HepG2 (cell line): ENCODE data around the gene PKDREJ. TPM values are rescaled to one million over a fixed set of nuclear protein-coding genes. Genes with fewer than 3 reads are reported as not detected.

ENCODE experiments used
- ATAC-seq: fragments of 200-7000 bp; cut with Tn5 transposase; 3 replicates; pipeline ENCODE4 v1.9.1; 2020; ENCODE audit warnings: mild to moderate bottlenecking, moderate library complexity
- BruUV-seq: library from RNA; stranded (reverse); fragments of 400-500 nt; replicated peaks from 2 replicates; lab custom pipeline; 2021; lab: Mats Ljungman, UMichigan
- CTCF ChIA-PET: fragments of 300-600 bp; formaldehyde crosslinking; extraction: SDS; loops from one replicate; lab custom pipeline; 2021; ENCODE audit warnings: low total read pairs, inconsistent platforms, low intra/inter-chr PET ratio; lab: Yijun Ruan, JAX
- POLR2A ChIA-PET: fragments of 350-600 bp; sonication (Branson Sonifier 250); formaldehyde crosslinking; loops from one replicate; lab custom pipeline; 2020; ENCODE audit warnings: antibody characterized with exemption, inconsistent platforms; lab: Yijun Ruan, JAX
- DNase-seq: peaks from one replicate; pipeline ENCODE4 v3.0.0-alpha.2; 2015; ENCODE audit warnings: low spot score
- FAIRE-seq: peaks from 3 replicates; lab custom pipeline; 2011; peaks lifted over from hg19 to GRCh38; lab: Jason Lieb, UNC
- H2AFZ ChIP-seq: one replicate; pipeline ENCODE4 v1.6.1; 2011; ENCODE audit warnings: low read length, inconsistent platforms
- H3K27ac ChIP-seq: fragments of 300-600 bp; 3 replicates; pipeline ENCODE4 v1.8.0; 2011; ENCODE audit warnings: mixed run types, mild to moderate bottlenecking, mixed read lengths, low read length, inconsistent platforms; ENCODE audit not compliant: insufficient read depth; ENCODE audit errors: extremely low read length
- H3K27me3 ChIP-seq, 2 experiments: fragments of 200-600 bp in 1 of 2; 2 replicates in 1 of 2; 3 replicates in 1 of 2; pipeline versions ENCODE4 v1.6.0 to v1.8.0; 2011; ENCODE audit warnings: low read length in 2 of 2, mild to moderate bottlenecking in 2 of 2, moderate library complexity in 2 of 2, inconsistent platforms in 1 of 2; ENCODE audit not compliant: insufficient read depth in 2 of 2, control insufficient read depth in 1 of 2
- H3K36me3 ChIP-seq, 2 experiments: fragments of 200-600 bp in 1 of 2; replicated peaks in 1 of 2; 2 replicates in 1 of 2; 3 replicates in 1 of 2; pipeline versions ENCODE4 v1.5.1 to v1.8.0; 2011; ENCODE audit warnings: low read length in 2 of 2, inconsistent platforms in 1 of 2; ENCODE audit not compliant: insufficient read depth in 2 of 2, control insufficient read depth in 1 of 2
- H3K4me1 ChIP-seq: 2 replicates; pipeline ENCODE4 v1.5.1; 2012; ENCODE audit warnings: low read length, inconsistent platforms; ENCODE audit not compliant: insufficient read depth
- H3K4me2 ChIP-seq: 2 replicates; pipeline ENCODE4 v1.6.0; 2011; ENCODE audit warnings: low read depth, low read length, inconsistent platforms
- H3K4me3 ChIP-seq, 3 experiments: fragments of 200-600 bp in 1 of 3; sonication (generic), shearing (Covaris generic) in 1 of 3; replicated peaks in 1 of 3; 2 replicates each; pipeline ENCODE4 v1.5.1; 2011 to 2016; ENCODE audit warnings: low read length in 3 of 3, inconsistent platforms in 2 of 3, low read depth in 2 of 3, mild to moderate bottlenecking in 2 of 3, control low read depth in 1 of 3, mixed read lengths in 1 of 3; ENCODE audit not compliant: insufficient read depth in 1 of 3
- H3K79me2 ChIP-seq: one replicate; pipeline ENCODE4 v1.6.1; 2011; ENCODE audit warnings: low read length, inconsistent platforms; ENCODE audit not compliant: insufficient read depth
- H3K9ac ChIP-seq: 2 replicates; pipeline ENCODE4 v1.6.0; 2011; ENCODE audit warnings: mild to moderate bottlenecking, low read depth, low read length, inconsistent platforms; ENCODE audit not compliant: insufficient read depth
- H3K9me3 ChIP-seq: 2 replicates; pipeline ENCODE4 v1.5.1; 2012; ENCODE audit warnings: mild to moderate bottlenecking, low read length
- H4K20me1 ChIP-seq: 2 replicates; pipeline ENCODE4 v1.6.0; 2011; ENCODE audit warnings: inconsistent platforms, mild to moderate bottlenecking, low read length, moderate library complexity; ENCODE audit not compliant: insufficient read depth
- AKAP8 ChIP-seq: sonication (generic); formaldehyde crosslinking; IDR thresholded peaks from 2 replicates; pipeline ENCODE4 v1.5.1; 2020; ENCODE audit warnings: mild to moderate bottlenecking, missing genetic modification reagents
- ATF1 ChIP-seq: IDR thresholded peaks from 2 replicates; pipeline ENCODE4 v1.6.1; 2016; ENCODE audit warnings: mild to moderate bottlenecking, control low read depth
- CC2D1A ChIP-seq: sonication (generic); formaldehyde crosslinking; IDR thresholded peaks from 2 replicates; pipeline ENCODE4 v1.8.1; 2023; ENCODE audit warnings: mild to moderate bottlenecking, missing genetic modification reagents
- CREBL2 ChIP-seq: sonication (generic); formaldehyde crosslinking; IDR thresholded peaks from 2 replicates; pipeline ENCODE4 v1.8.1; 2023; ENCODE audit warnings: missing genetic modification reagents, mild to moderate bottlenecking, borderline replicate concordance
- ETV6 ChIP-seq: sonication (generic); formaldehyde crosslinking; conservative IDR thresholded peaks from 2 replicates; pipeline ENCODE4 v1.4.0; 2020; ENCODE audit warnings: missing genetic modification reagents
- PCBP1 ChIP-seq: fragments of 200-400 bp; formaldehyde crosslinking; IDR thresholded peaks from 2 replicates; pipeline ENCODE4 v1.6.1; 2017; ENCODE audit warnings: mild to moderate bottlenecking, low read depth, low read length, borderline replicate concordance
- STAG1 ChIP-seq: sonication (generic); formaldehyde crosslinking; IDR thresholded peaks from 2 replicates; pipeline ENCODE4 v1.4.0; 2020; ENCODE audit warnings: missing genetic modification reagents
- ZBTB2 ChIP-seq: sonication (generic); formaldehyde crosslinking; IDR thresholded peaks from 2 replicates; pipeline ENCODE4 v1.8.0; 2022; ENCODE audit warnings: low read depth, missing genetic modification reagents
- ZBTB3 ChIP-seq: sonication (generic); formaldehyde crosslinking; IDR thresholded peaks from 2 replicates; pipeline ENCODE4 v1.4.0; 2020; ENCODE audit warnings: low read depth, mild to moderate bottlenecking, moderate library complexity, missing genetic modification reagents, borderline replicate concordance
- ZEB1 ChIP-seq: IDR thresholded peaks from 2 replicates; pipeline ENCODE4 v1.6.1; 2012; ENCODE audit warnings: mild to moderate bottlenecking, low read depth, inconsistent platforms; ENCODE audit not compliant: insufficient replicate concordance
- ZNF10 ChIP-seq: sonication (generic); formaldehyde crosslinking; IDR thresholded peaks from 2 replicates; pipeline ENCODE4 v1.4.0; 2020; ENCODE audit warnings: mild to moderate bottlenecking, low read depth, missing genetic modification reagents, borderline replicate concordance
- ZNF326 ChIP-seq: sonication (generic); formaldehyde crosslinking; IDR thresholded peaks from 2 replicates; pipeline ENCODE4 v1.4.0; 2020; ENCODE audit warnings: missing genetic modification reagents, borderline replicate concordance
- ZNF644 ChIP-seq: IDR thresholded peaks from 2 replicates; pipeline ENCODE4 v1.6.1; 2016; ENCODE audit warnings: low read depth
- WGBS: methylation state at CpG from one replicate; pipeline ENCODE4 v1.1.6; 2017; ENCODE audit warnings: low lambda C conversion rate; 5-methylcytosine and 5-hydroxymethylcytosine counted together
- in situ Hi-C: cut with HindIII; loops from 2 replicates; pipeline ENCODE4 v1.10.0; 2017; ENCODE audit warnings: low pct_unique_long_range_greater_than_20kb; ENCODE audit not compliant: extremely low pct_ligation_motif_present
- intact Hi-C: fragments of 100-400 bp; cut with micrococcal nuclease; formaldehyde crosslinking; loops from one replicate; pipeline ENCODE4 v1.10.0; 2022; ENCODE audit not compliant: unreplicated experiment
- polyA plus RNA-seq, 8 experiments: library from polyadenylated mRNA; depleted of rRNA in 3 of 8; stranded (reverse) in 7 of 8; unstranded in 1 of 8; fragments of >200 nt; fragmentation: Illumina TruSeq in 4 of 8; extraction: Trizol in 4 of 8; gene quantifications; 2 replicates each; pipeline versions ENCODE4 v1.2.1 to v1.2.3, GENCODE V29; 2011 to 2016; ENCODE audit warnings: low read depth in 4 of 8, missing spikeins in 1 of 8, mixed read lengths in 1 of 8; ENCODE audit not compliant: insufficient read depth in 1 of 8
- total RNA-seq, 5 experiments: library from RNA; depleted of rRNA; stranded (reverse); fragments of >200 nt; fragmentation: Illumina TruSeq; extraction: Trizol; gene quantifications; 2 replicates each; pipeline ENCODE4 v1.2.3, GENCODE V29; 2016; ENCODE audit warnings: low read depth in 1 of 5
- TF ChIP-seq, protein P1 (sequence below): sonication (generic); formaldehyde crosslinking; IDR thresholded peaks from 2 replicates; pipeline ENCODE4 v1.8.1; 2023; ENCODE audit warnings: mild to moderate bottlenecking, inconsistent platforms, moderate library complexity, missing genetic modification reagents, borderline replicate concordance

The PKDREJ gene
- total and polyA plus RNA-seq, 2 of the 13 experiments (the other 11 are each of a cell fraction or from before 2014, with no cell fraction given), result not detected

DNA sequence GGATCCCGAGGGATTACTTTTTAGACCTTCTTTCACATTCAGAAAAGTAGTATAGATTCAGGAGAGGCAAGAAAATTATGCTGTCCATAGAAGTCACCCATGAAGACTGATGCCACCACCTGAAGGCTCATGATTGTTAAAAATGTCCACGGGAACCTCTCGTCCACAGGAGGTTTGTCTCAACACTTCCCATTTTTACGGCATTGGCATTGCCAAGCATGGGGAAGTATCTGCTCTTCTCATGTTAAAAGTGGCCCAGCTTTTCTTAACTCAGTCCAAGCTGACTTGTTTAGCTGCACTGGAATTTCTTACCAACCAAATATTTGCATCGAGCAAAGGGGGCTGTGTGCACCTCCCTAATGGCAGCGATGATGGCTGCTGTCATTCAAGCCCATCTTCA is 22.6 kb downstream of the PKDREJ start:
- no peak overlapping the region for H3K4me2 ChIP-seq
- ATAC-seq (no peak), FAIRE-seq (no peak), DNase-seq (no peak)
- WGBS, result 83% methylated on average over 6 of the region's 6 CpGs
- no peaks in the 10 kb centered on the region for H3K9me3 ChIP-seq
- H3K9ac ChIP-seq, result no peak overlapping the region
- no peak overlapping the region for H3K4me3 ChIP-seq
- H3K79me2 ChIP-seq, result no peaks in the 10 kb centered on the region
- TF ChIP-seq ETV6 (no peak), ZNF644 (CRISPR knock-in tag) (no peak), STAG1 (CRISPR knock-in tag) (no peak)
- H2AFZ ChIP-seq, result no peak overlapping the region
- no TSS peak for BruUV-seq
- ChIA-PET POLR2A (no interaction called here), CTCF (no interaction called here)
- H3K36me3 ChIP-seq, result peaks cover 4 to 23% of the 10 kb centered on the region in 2 experiments; a peak in 4 of 5 replicates
- no peaks in the 10 kb centered on the region for H4K20me1 ChIP-seq
- H3K27me3 ChIP-seq, result no peaks in the 10 kb centered on the region
- H3K4me1 ChIP-seq, result peaks cover 14% of the 10 kb centered on the region
- intact Hi-C loops (no loop called here), in situ Hi-C loops (no loop called here)
- no peak overlapping the region for H3K27ac ChIP-seq

GRCh38 chr22:46240073-46240472 is 23.1 kb downstream of the PKDREJ start:
- CTCF ChIA-PET, result no interaction called here
- WGBS, result 90% methylated on average over 2 of the region's 2 CpGs
- H3K27me3 ChIP-seq, result no peaks in the 10 kb centered on the region
- TF ChIP-seq ZBTB2 (no peak), CC2D1A (CRISPR knock-in tag) (no peak), ZEB1 (no peak), ZNF10 (CRISPR knock-in tag) (no peak), AKAP8 (CRISPR knock-in tag) (no peak), PCBP1 (no peak), CREBL2 (no peak), ZNF326 (CRISPR knock-in tag) (no peak), ZBTB3 (CRISPR knock-in tag) (no peak), ATF1 (CRISPR knock-in tag) (no peak)
- TF ChIP-seq, protein P1, sequence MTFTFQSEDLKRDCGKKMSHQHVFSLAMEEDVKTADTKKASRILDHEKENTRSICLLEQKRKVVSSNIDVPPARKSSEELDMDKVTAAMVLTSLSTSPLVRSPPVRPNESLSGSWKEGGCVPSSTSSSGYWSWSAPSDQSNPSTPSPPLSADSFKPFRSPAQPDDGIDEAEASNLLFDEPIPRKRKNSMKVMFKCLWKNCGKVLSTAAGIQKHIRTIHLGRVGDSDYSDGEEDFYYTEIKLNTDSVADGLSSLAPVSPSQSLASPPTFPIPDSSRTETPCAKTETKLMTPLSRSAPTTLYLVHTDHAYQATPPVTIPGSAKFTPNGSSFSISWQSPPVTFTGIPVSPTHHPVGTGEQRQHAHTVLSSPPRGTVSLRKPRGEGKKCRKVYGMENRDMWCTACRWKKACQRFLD, result no peak

More at GRCh38 chr22:46240073-46240472, 23.1 kb downstream of the PKDREJ start:
- intact Hi-C loops, result no loop called here
- Histone ChIP-seq H3K4me3 (no peak overlapping the region), H3K36me3 (peaks cover 7 to 27% of the 10 kb centered on the region in 2 experiments; a peak in 4 of 5 replicates), H2AFZ (no peak overlapping the region), H3K9ac (no peak overlapping the region), H3K27ac (no peak overlapping the region), H3K79me2 (no peaks in the 10 kb centered on the region), H4K20me1 (no peaks in the 10 kb centered on the region), H3K4me2 (no peak overlapping the region), H3K9me3 (no peaks in the 10 kb centered on the region), H3K4me1 (peaks cover 14% of the 10 kb centered on the region)
- DNase-seq (no peak), FAIRE-seq (no peak), ATAC-seq (no peak)
- in situ Hi-C loops, result no loop called here
- POLR2A ChIA-PET, result no interaction called here
- BruUV-seq, result no TSS peak
